KMS-11 (cell line): ENCODE measurements around the gene CAMK4.

ENCODE experiments used
- H2AFZ ChIP-seq: fragments of 200-600 bp; sonication (generic); 2 replicates; pipeline ENCODE4 v1.6.1; 2016; ENCODE audit warnings: antibody characterized with exemption, mixed run types, low read depth
- H3K27ac ChIP-seq: fragments of 200-600 bp; sonication (generic); 2 replicates; pipeline ENCODE4 v1.6.1; 2016; ENCODE audit warnings: mild to moderate bottlenecking, mixed run types
- H3K27me3 ChIP-seq: fragments of 200-600 bp; sonication (generic); 2 replicates; pipeline ENCODE4 v1.6.1; 2017; ENCODE audit warnings: mild to moderate bottlenecking, low read depth, mixed run types, moderate library complexity; ENCODE audit not compliant: insufficient read depth
- H3K36me3 ChIP-seq: fragments of 200-600 bp; sonication (generic); 2 replicates; pipeline ENCODE4 v1.6.1; 2017; ENCODE audit warnings: mild to moderate bottlenecking, mixed run types; ENCODE audit not compliant: insufficient read depth
- H3K4me1 ChIP-seq: fragments of 200-600 bp; sonication (generic); 2 replicates; pipeline ENCODE4 v1.6.1; 2016; ENCODE audit warnings: mild to moderate bottlenecking, low read depth, mixed run types; ENCODE audit not compliant: poor library complexity, severe bottlenecking
- H3K4me2 ChIP-seq: fragments of 200-600 bp; sonication (generic); 2 replicates; pipeline ENCODE4 v1.7.0; 2016; ENCODE audit warnings: mild to moderate bottlenecking, mixed run types
- H3K4me3 ChIP-seq: fragments of 200-600 bp; sonication (generic); IDR thresholded peaks from 2 replicates; pipeline ENCODE4 v1.6.1; 2017; ENCODE audit warnings: low read depth, low read length, mixed read lengths; ENCODE audit not compliant: insufficient read depth
- H3K79me2 ChIP-seq: fragments of 200-600 bp; sonication (generic); 2 replicates; pipeline ENCODE4 v1.6.1; 2016; ENCODE audit warnings: low read depth, mixed run types; ENCODE audit not compliant: insufficient read depth
- H3K9ac ChIP-seq: fragments of 200-600 bp; sonication (generic); 2 replicates; pipeline ENCODE4 v1.6.1; 2016; ENCODE audit warnings: mild to moderate bottlenecking, mixed run types
- H4K20me1 ChIP-seq: fragments of 200-600 bp; sonication (generic); 2 replicates; pipeline ENCODE4 v1.6.1; 2016; ENCODE audit warnings: mild to moderate bottlenecking, mixed run types; ENCODE audit not compliant: insufficient read depth
- CTCF ChIP-seq: fragments of 200-600 bp; sonication (generic); conservative IDR thresholded peaks from 2 replicates; pipeline ENCODE4 v1.6.1; 2017; ENCODE audit warnings: low read depth, mild to moderate bottlenecking, antibody characterized with exemption, low read length, moderate library complexity, mixed read lengths

The CAMK4 gene

DNA sequence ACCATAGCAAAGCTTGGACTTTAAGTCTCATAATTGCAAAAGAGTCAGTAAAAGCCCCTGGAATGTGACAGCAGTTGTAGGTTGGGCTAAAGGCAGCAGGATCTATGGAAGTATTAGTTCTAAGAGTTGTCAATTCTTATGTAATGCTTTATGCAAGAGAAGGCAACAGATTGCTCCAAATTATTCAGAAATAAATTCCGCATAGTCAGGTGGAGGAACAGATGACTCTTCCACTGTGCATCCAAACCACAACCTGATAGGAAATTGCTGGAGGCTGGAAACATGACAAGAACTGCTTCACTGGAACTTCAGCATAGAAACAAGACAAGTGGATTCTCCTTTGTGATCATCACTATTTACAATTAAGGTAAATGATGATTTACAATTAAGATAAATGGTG is 187.1 kb downstream of the CAMK4 start:
- TF ChIP-seq CTCF: no peak
- Histone ChIP-seq H3K27me3 (no peaks in the 10 kb centered on the region), H3K4me2 (no peak overlapping the region), H3K36me3 (no peaks in the 10 kb centered on the region), H3K4me1 (no peaks in the 10 kb centered on the region), H3K79me2 (no peaks in the 10 kb centered on the region), H2AFZ (no peak overlapping the region), H4K20me1 (no peaks in the 10 kb centered on the region), H3K9ac (no peak overlapping the region), H3K4me3 (no peak overlapping the region), H3K27ac (no peak overlapping the region)

GRCh38 chr5:111412593-111412992 is 188.4 kb downstream of the CAMK4 start:
- Histone ChIP-seq H4K20me1 (no peaks in the 10 kb centered on the region), H3K4me2 (no peak overlapping the region), H3K9ac (no peak overlapping the region), H3K27me3 (no peaks in the 10 kb centered on the region), H2AFZ (no peak overlapping the region), H3K79me2 (no peaks in the 10 kb centered on the region), H3K27ac (no peak overlapping the region), H3K4me3 (no peak overlapping the region), H3K4me1 (no peaks in the 10 kb centered on the region), H3K36me3 (no peaks in the 10 kb centered on the region)
- TF ChIP-seq CTCF: no peak

GRCh38 chr5:111415053-111415452 is 190.9 kb downstream of the CAMK4 start:
- H3K4me2 ChIP-seq: no peak overlapping the region
- H3K27me3 ChIP-seq: no peaks in the 10 kb centered on the region
- H3K4me1 ChIP-seq: no peaks in the 10 kb centered on the region
- H3K27ac ChIP-seq: no peak overlapping the region
- no peak overlapping the region for H3K4me3 ChIP-seq
- H4K20me1 ChIP-seq: no peaks in the 10 kb centered on the region
- TF ChIP-seq CTCF: no peak
- no peak overlapping the region for H3K9ac ChIP-seq
- H2AFZ ChIP-seq: no peak overlapping the region
- no peaks in the 10 kb centered on the region for H3K79me2 ChIP-seq
- H3K36me3 ChIP-seq: no peaks in the 10 kb centered on the region

DNA sequence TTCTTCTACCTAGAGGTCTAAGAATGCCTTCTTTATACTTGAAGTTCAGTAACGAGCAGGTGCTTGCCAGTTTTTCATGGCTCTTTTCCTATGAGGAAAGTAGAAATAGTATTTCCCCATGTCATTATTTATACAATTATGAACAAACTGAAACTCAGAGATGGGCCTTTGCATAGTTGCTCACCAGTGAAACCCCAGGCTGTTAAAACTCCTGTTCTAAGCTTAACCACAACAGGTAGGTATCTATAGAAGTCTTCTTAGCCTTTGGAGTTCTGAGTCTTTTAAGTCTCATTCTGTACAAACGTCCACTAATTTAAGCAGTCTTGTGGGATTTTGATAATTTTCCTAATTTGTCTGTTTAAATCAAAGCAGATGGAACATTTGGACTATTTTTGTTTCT is 198.1 kb downstream of the CAMK4 start:
- H3K4me2 ChIP-seq: no peak overlapping the region
- peaks cover 7% of the 10 kb centered on the region for H3K4me1 ChIP-seq
- no peaks in the 10 kb centered on the region for H3K79me2 ChIP-seq
- no peak overlapping the region for H2AFZ ChIP-seq
- H3K27me3 ChIP-seq: no peaks in the 10 kb centered on the region
- H3K36me3 ChIP-seq: no peaks in the 10 kb centered on the region
- H3K4me3 ChIP-seq: no peak overlapping the region
- no peak overlapping the region for H3K9ac ChIP-seq
- H4K20me1 ChIP-seq: no peaks in the 10 kb centered on the region
- TF ChIP-seq CTCF: no peak
- H3K27ac ChIP-seq: no peak overlapping the region
